Measurements from ENCODE around the gene SMIM38. TPM values are rescaled to one million over a fixed set of nuclear protein-coding genes. Genes with fewer than 3 reads are reported as not detected.
"Not testable (repeated sequence)": the region's sequence is repeated elsewhere in the genome, so short reads cannot be mapped to it uniquely, and the experiment has no call there.

SMIM38 gene
- total RNA-seq, 2 donors from 2014 or later: 8.9 to 15.6 TPM

- peak; percentile 88 to 90 (median 89) for DNase-seq
- Histone ChIP-seq H3K27ac (peak overlapping the region; percentile 43 to 73 (median 68)), H3K4me1 (peaks cover 19% of the 10 kb centered on the region), H3K36me3 (replicated peaks in 1 of 2; ENCODE audit: insufficient read depth in 1 of 2, low read depth in 2 of 2) (no peaks in the 10 kb centered on the region), H3K27me3 (no peaks in the 10 kb centered on the region), H3K9me3 (no peaks in the 10 kb centered on the region), H3K4me3 (no peak overlapping the region)
- WGBS, 2 donors: 28 to 34% methylated on average over 13 to 15 of the region's 15 CpGs
- ATAC-seq: peak; percentile 87
- intact Hi-C loops (cut with DNase I): no loop called here
- TF ChIP-seq POLR2A (IDR thresholded peaks at IDR 0.05) (no peak), CTCF (IDR thresholded peaks at IDR 0.05) (peak; percentile 72 to 97 (median 95))
These were observed 24.0 kb upstream of the SMIM38 start for GRCh38 chr11:69131644-69132300.

- no peak for DNase-seq
- intact Hi-C loops (cut with DNase I): no loop called here
- ATAC-seq: no peak
- H3K36me3 ChIP-seq (replicated peaks in 1 of 2; ENCODE audit: insufficient read depth in 1 of 2, low read depth in 2 of 2): no peaks in the 10 kb centered on the region
- H3K4me1 ChIP-seq: peaks cover 18% of the 10 kb centered on the region
- no peaks in the 10 kb centered on the region for H3K9me3 ChIP-seq
- no peak overlapping the region for H3K4me3 ChIP-seq
- WGBS, 2 donors: 66 to 83% methylated on average over 6 to 7 of the region's 7 CpGs
- TF ChIP-seq POLR2A (IDR thresholded peaks at IDR 0.05) (no peak), CTCF (IDR thresholded peaks at IDR 0.05) (no peak)
- H3K27me3 ChIP-seq: no peaks in the 10 kb centered on the region
- H3K27ac ChIP-seq: peak overlapping the region; percentile 43 to 73 (median 68)
These were observed 23.4 kb upstream of the SMIM38 start for GRCh38 chr11:69132301-69132670.

GRCh38 chr11:69133251-69133650, 22.5 kb upstream of the SMIM38 start:
- H3K4me1 ChIP-seq: peaks cover 18% of the 10 kb centered on the region
- DNase-seq (peak in 1 of 4 donors; percentile 1), ATAC-seq (no peak)
- no peak for TF ChIP-seq POLR2A (IDR thresholded peaks at IDR 0.05)
- no peak for TF ChIP-seq CTCF (IDR thresholded peaks at IDR 0.05)
- H3K27ac ChIP-seq: no peak overlapping the region
- H3K9me3 ChIP-seq: no peaks in the 10 kb centered on the region
- intact Hi-C loops (cut with DNase I): no loop called here
- H3K27me3 ChIP-seq: no peaks in the 10 kb centered on the region
- 97 to 99% methylated on average over 4 of the region's 4 CpGs for WGBS, 2 donors
- H3K36me3 ChIP-seq (replicated peaks in 1 of 2; ENCODE audit: insufficient read depth in 1 of 2, low read depth in 2 of 2): no peaks in the 10 kb centered on the region
- H3K4me3 ChIP-seq: no peak overlapping the region

- H3K27me3 ChIP-seq; H3K36me3 ChIP-seq (replicated peaks in 1 of 2; ENCODE audit: insufficient read depth in 1 of 2, low read depth in 2 of 2); DNase-seq; H3K27ac ChIP-seq; intact Hi-C loops (cut with DNase I); H3K9me3 ChIP-seq; H3K4me3 ChIP-seq; ATAC-seq: not testable (repeated sequence)
- 74 to 88% methylated on average over 2 of the region's 2 CpGs for WGBS, 2 donors
- peaks cover 18% of the 10 kb centered on the region for H3K4me1 ChIP-seq
These were observed 21.6 kb upstream of the SMIM38 start for GRCh38 chr11:69134182-69134581.

- Histone ChIP-seq H3K27me3 (no peaks in the 10 kb centered on the region), H3K9me3 (no peaks in the 10 kb centered on the region), H3K4me3 (no peak overlapping the region), H3K36me3 (replicated peaks in 1 of 2; ENCODE audit: insufficient read depth in 1 of 2, low read depth in 2 of 2) (no peaks in the 10 kb centered on the region), H3K4me1 (peaks cover 18% of the 10 kb centered on the region), H3K27ac (peak overlapping the region in 1 of 4 donors; percentile 8)
- DNase-seq (peak in 2 of 4 donors; percentile 9 to 13), ATAC-seq (no peak)
- TF ChIP-seq POLR2A (IDR thresholded peaks at IDR 0.05) (no peak), CTCF (IDR thresholded peaks at IDR 0.05) (no peak)
- WGBS, 2 donors: 18 to 43% methylated on average over 8 of the region's 8 CpGs
- intact Hi-C loops (cut with DNase I): no loop called here
These were observed 20.8 kb upstream of the SMIM38 start for GRCh38 chr11:69134957-69135356.

All from body of pancreas (tissue), 4 donors.